HepG2 (cell line): ENCODE data around the gene ZACN. TPM values are rescaled to one million over a fixed set of nuclear protein-coding genes. Genes with fewer than 3 reads are reported as not detected.

Experiments used
- DR1 ChIP-seq: sonication (generic); formaldehyde crosslinking; IDR thresholded peaks from 2 replicates; pipeline ENCODE4 v1.8.0; 2021; ENCODE audit warnings: mild to moderate bottlenecking, missing genetic modification reagents, inconsistent platforms
- EZH2 ChIP-seq: conservative IDR thresholded peaks from 2 replicates; pipeline ENCODE4 v1.6.1; 2012; ENCODE audit warnings: mild to moderate bottlenecking, low read depth, low read length, moderate library complexity
- HES4 ChIP-seq: sonication (generic); formaldehyde crosslinking; IDR thresholded peaks from 2 replicates; pipeline ENCODE4 v1.9.0; 2021; ENCODE audit warnings: mild to moderate bottlenecking, missing genetic modification reagents, borderline replicate concordance
- NPAS2 ChIP-seq: sonication (generic); formaldehyde crosslinking; IDR thresholded peaks from 2 replicates; pipeline ENCODE4 v1.8.0; 2022; ENCODE audit warnings: mild to moderate bottlenecking, missing genetic modification reagents, borderline replicate concordance
- PHF21A ChIP-seq: sonication (generic); formaldehyde crosslinking; IDR thresholded peaks from 2 replicates; pipeline ENCODE4 v1.5.0; 2020; ENCODE audit warnings: mild to moderate bottlenecking, missing genetic modification reagents
- SRF ChIP-seq: IDR thresholded peaks from 2 replicates; pipeline ENCODE4 v1.6.1; 2011; ENCODE audit warnings: mild to moderate bottlenecking, low read depth, low read length, moderate library complexity
- SRSF1 ChIP-seq: fragments of 200-400 bp; formaldehyde crosslinking; optimal IDR thresholded peaks from 2 replicates; pipeline ENCODE3; 2017; ENCODE audit warnings: mild to moderate bottlenecking, low read depth, low read length, moderate library complexity
- ZNF138 ChIP-seq: sonication (generic); formaldehyde crosslinking; IDR thresholded peaks from 2 replicates; pipeline ENCODE4 v1.5.0; 2020; ENCODE audit warnings: mild to moderate bottlenecking, low read depth, missing genetic modification reagents
- ZNF367 ChIP-seq: sonication (generic); formaldehyde crosslinking; IDR thresholded peaks from 2 replicates; pipeline ENCODE4 v1.4.0; 2020; ENCODE audit warnings: missing genetic modification reagents, borderline replicate concordance
- polyA plus RNA-seq, 8 experiments: library from polyadenylated mRNA; depleted of rRNA in 3 of 8; stranded (reverse) in 7 of 8; unstranded in 1 of 8; fragments of >200 nt; fragmentation: Illumina TruSeq in 4 of 8; extraction: Trizol in 4 of 8; gene quantifications; 2 replicates each; pipeline versions ENCODE4 v1.2.1 to v1.2.3, GENCODE V29; 2011 to 2016; ENCODE audit warnings: low read depth in 4 of 8, missing spikeins in 1 of 8, mixed read lengths in 1 of 8; ENCODE audit not compliant: insufficient read depth in 1 of 8
- total RNA-seq, 5 experiments: library from RNA; depleted of rRNA; stranded (reverse); fragments of >200 nt; fragmentation: Illumina TruSeq; extraction: Trizol; gene quantifications; 2 replicates each; pipeline ENCODE4 v1.2.3, GENCODE V29; 2016; ENCODE audit warnings: low read depth in 1 of 5
- TF ChIP-seq, protein P1 (sequence below): sonication (generic); formaldehyde crosslinking; IDR thresholded peaks from 2 replicates; pipeline ENCODE4 v1.5.1; 2020; ENCODE audit warnings: missing genetic modification reagents, mild to moderate bottlenecking, borderline replicate concordance
- TF ChIP-seq, protein P2 (sequence below): sonication (generic); formaldehyde crosslinking; IDR thresholded peaks from 2 replicates; pipeline ENCODE4 v1.8.0; 2022; ENCODE audit warnings: mild to moderate bottlenecking, missing genetic modification reagents, borderline replicate concordance
- TF ChIP-seq, protein P3 (sequence below): sonication (generic); formaldehyde crosslinking; IDR thresholded peaks from 2 replicates; pipeline ENCODE4 v1.9.0; 2022; ENCODE audit warnings: low read depth, missing genetic modification reagents
- TF ChIP-seq, protein P4 (sequence below): sonication (generic); formaldehyde crosslinking; IDR thresholded peaks from 2 replicates; pipeline ENCODE4 v1.4.0; 2020; ENCODE audit warnings: mild to moderate bottlenecking, missing genetic modification reagents, borderline replicate concordance
- TF ChIP-seq, protein P5 (sequence below): sonication (generic); formaldehyde crosslinking; IDR thresholded peaks from 2 replicates; pipeline ENCODE4 v1.4.0; 2020; ENCODE audit warnings: missing genetic modification reagents, borderline replicate concordance

The ZACN gene
- total and polyA plus RNA-seq, 2 of the 13 experiments (the other 11 are each of a cell fraction or from before 2014, with no cell fraction given): 0.11 to 0.15 TPM

DNA sequence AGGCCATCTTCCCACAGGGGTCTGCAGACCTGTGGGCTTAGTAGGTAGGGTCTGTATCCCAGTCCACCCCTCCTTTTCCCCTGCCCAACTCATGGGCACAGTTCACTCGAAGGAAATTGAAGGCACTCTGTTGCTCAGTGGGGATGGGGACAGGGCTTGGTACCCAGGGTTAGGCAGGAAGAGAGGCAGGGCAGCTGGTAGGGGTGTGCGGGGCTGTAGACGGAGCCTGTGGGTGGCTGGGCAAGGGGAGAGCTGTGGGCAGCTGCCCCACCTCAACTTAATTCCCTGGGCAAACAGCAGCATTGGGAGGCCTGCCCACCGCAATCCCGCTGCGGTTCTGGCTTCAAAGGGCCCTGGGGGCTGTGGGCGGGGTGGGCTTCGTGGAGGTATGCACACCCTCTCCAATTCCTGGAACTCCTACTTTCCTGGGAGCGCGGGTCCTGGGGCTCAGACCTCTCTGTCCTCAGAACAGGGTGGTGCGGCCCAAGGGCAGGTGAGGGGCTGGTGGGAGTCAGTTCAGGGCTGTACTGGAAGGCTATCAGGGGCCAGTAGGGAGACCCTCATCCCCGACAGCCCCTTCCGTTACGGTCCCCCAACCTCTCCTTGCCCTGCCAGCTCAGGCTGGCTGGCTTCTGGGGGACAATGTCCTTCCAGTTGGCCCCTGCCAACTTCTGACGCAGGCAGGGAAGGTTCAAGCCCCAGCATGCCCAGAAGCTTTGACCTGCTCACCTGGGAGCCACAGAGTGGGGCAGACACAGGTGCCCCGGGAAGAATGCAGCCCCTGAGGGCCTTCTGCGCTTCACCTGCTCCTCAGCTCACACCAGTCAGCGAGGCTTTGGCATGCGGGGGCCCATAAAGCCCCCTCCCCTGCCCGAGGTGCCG, 53.0 kb downstream of the ZACN start (continued):
- TF ChIP-seq, protein P1, sequence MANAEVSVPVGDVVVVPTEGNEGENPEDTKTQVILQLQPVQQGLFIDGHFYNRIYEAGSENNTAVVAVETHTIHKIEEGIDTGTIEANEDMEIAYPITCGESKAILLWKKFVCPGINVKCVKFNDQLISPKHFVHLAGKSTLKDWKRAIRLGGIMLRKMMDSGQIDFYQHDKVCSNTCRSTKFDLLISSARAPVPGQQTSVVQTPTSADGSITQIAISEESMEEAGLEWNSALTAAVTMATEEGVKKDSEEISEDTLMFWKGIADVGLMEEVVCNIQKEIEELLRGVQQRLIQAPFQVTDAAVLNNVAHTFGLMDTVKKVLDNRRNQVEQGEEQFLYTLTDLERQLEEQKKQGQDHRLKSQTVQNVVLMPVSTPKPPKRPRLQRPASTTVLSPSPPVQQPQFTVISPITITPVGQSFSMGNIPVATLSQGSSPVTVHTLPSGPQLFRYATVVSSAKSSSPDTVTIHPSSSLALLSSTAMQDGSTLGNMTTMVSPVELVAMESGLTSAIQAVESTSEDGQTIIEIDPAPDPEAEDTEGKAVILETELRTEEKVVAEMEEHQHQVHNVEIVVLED (CRISPR knock-in tag): no peak
- TF ChIP-seq ZNF138 (CRISPR knock-in tag): no peak
- TF ChIP-seq, protein P2, sequence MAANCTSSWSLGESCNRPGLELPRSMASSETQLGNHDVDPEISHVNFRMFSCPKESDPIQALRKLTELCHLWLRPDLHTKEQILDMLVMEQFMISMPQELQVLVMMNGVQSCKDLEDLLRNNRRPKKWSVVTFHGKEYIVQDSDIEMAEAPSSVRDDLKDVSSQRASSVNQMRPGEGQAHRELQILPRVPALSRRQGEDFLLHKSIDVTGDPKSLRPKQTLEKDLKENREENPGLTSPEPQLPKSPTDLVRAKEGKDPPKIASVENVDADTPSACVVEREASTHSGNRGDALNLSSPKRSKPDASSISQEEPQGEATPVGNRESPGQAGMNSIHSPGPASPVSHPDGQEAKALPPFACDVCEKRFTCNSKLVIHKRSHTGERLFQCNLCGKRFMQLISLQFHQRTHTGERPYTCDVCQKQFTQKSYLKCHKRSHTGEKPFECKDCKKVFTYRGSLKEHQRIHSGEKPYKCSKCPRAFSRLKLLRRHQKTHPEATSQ: no peak
- TF ChIP-seq DR1 (CRISPR knock-in tag): no peak
- no peak for TF ChIP-seq SRSF1
- TF ChIP-seq NPAS2: no peak
- TF ChIP-seq SRF: no peak
- TF ChIP-seq, protein P3, sequence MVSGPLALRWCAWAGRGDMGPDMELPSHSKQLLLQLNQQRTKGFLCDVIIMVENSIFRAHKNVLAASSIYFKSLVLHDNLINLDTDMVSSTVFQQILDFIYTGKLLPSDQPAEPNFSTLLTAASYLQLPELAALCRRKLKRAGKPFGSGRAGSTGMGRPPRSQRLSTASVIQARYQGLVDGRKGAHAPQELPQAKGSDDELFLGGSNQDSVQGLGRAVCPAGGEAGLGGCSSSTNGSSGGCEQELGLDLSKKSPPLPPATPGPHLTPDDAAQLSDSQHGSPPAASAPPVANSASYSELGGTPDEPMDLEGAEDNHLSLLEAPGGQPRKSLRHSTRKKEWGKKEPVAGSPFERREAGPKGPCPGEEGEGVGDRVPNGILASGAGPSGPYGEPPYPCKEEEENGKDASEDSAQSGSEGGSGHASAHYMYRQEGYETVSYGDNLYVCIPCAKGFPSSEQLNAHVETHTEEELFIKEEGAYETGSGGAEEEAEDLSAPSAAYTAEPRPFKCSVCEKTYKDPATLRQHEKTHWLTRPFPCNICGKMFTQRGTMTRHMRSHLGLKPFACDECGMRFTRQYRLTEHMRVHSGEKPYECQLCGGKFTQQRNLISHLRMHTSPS: 0 out of 2 replicates have a peak, but pooled peaks have one; percentile 44
- TF ChIP-seq, protein P4, sequence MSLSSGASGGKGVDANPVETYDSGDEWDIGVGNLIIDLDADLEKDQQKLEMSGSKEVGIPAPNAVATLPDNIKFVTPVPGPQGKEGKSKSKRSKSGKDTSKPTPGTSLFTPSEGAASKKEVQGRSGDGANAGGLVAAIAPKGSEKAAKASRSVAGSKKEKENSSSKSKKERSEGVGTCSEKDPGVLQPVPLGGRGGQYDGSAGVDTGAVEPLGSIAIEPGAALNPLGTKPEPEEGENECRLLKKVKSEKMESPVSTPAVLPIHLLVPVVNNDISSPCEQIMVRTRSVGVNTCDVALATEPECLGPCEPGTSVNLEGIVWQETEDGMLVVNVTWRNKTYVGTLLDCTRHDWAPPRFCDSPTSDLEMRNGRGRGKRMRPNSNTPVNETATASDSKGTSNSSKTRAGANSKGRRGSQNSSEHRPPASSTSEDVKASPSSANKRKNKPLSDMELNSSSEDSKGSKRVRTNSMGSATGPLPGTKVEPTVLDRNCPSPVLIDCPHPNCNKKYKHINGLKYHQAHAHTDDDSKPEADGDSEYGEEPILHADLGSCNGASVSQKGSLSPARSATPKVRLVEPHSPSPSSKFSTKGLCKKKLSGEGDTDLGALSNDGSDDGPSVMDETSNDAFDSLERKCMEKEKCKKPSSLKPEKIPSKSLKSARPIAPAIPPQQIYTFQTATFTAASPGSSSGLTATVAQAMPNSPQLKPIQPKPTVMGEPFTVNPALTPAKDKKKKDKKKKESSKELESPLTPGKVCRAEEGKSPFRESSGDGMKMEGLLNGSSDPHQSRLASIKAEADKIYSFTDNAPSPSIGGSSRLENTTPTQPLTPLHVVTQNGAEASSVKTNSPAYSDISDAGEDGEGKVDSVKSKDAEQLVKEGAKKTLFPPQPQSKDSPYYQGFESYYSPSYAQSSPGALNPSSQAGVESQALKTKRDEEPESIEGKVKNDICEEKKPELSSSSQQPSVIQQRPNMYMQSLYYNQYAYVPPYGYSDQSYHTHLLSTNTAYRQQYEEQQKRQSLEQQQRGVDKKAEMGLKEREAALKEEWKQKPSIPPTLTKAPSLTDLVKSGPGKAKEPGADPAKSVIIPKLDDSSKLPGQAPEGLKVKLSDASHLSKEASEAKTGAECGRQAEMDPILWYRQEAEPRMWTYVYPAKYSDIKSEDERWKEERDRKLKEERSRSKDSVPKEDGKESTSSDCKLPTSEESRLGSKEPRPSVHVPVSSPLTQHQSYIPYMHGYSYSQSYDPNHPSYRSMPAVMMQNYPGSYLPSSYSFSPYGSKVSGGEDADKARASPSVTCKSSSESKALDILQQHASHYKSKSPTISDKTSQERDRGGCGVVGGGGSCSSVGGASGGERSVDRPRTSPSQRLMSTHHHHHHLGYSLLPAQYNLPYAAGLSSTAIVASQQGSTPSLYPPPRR (CRISPR knock-in tag): no peak
- peak; percentile 57 for TF ChIP-seq PHF21A (CRISPR knock-in tag)
- 0 out of 2 replicates have a peak, but pooled peaks have one; percentile 17 for TF ChIP-seq ZNF367 (CRISPR knock-in tag)
- no peak for TF ChIP-seq HES4 (CRISPR knock-in tag)
- TF ChIP-seq EZH2: no peak
- TF ChIP-seq, protein P5, sequence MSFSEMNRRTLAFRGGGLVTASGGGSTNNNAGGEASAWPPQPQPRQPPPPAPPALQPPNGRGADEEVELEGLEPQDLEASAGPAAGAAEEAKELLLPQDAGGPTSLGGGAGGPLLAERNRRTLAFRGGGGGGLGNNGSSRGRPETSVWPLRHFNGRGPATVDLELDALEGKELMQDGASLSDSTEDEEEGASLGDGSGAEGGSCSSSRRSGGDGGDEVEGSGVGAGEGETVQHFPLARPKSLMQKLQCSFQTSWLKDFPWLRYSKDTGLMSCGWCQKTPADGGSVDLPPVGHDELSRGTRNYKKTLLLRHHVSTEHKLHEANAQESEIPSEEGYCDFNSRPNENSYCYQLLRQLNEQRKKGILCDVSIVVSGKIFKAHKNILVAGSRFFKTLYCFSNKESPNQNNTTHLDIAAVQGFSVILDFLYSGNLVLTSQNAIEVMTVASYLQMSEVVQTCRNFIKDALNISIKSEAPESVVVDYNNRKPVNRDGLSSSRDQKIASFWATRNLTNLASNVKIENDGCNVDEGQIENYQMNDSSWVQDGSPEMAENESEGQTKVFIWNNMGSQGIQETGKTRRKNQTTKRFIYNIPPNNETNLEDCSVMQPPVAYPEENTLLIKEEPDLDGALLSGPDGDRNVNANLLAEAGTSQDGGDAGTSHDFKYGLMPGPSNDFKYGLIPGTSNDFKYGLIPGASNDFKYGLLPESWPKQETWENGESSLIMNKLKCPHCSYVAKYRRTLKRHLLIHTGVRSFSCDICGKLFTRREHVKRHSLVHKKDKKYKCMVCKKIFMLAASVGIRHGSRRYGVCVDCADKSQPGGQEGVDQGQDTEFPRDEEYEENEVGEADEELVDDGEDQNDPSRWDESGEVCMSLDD (CRISPR knock-in tag): peak; percentile 48; the same call in 1 of the 2 replicates
